ENCODE results near the gene RPS27.

DNA sequence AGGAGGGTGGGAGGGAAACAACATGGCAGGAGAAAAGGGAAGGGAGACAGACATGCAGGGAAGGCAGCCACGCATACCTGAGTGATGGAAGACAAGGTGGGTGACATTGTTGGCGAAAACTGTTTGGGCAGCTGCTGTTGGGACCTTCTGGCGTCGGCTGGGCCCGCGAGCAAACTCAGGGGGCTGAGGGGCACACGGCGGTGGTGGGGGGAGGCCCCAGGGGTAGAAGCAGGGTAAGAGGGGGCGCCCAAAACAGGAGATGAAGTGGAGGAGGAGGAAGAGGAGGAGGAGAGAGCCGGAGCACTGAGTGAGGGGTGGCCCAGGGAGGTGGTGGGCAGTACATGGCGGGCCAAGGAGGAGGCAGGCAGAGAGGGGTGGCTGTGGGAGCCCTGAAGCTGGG is 39.4 kb upstream of the RPS27 start:
- no peak for TF ChIP-seq CTCF (conservative IDR thresholded peaks at IDR 0.05 in 1 of 2, IDR thresholded peaks at IDR 0.05 in 1 of 2; ENCODE audit: extremely low read depth in 1 of 2, insufficient read depth in 1 of 2, low read depth in 1 of 2, low read length in 2 of 2)
- no peak for TF ChIP-seq EZH2 (IDR thresholded peaks at IDR 0.05; ENCODE audit: borderline replicate concordance, low read length)

All from mammary epithelial cell (primary cell).